GM19043 (cell line): ENCODE data around the gene PDCD5.
"Not testable (repeated sequence)": the region's sequence is repeated elsewhere in the genome, so short reads cannot be mapped to it uniquely, and the experiment has no call there.

Experiments
- ATAC-seq: cut with Tn5 transposase; IDR thresholded peaks from one replicate; pipeline ENCODE4 v1.9.1; 2021; ENCODE audit warnings: low read depth; ENCODE audit not compliant: unreplicated experiment

The PDCD5 gene, protein sequence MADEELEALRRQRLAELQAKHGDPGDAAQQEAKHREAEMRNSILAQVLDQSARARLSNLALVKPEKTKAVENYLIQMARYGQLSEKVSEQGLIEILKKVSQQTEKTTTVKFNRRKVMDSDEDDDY

GRCh38 chr19:32580901-32581704, at the start of gene PDCD5:
TSS of gene PDCD5 (plus strand) at chr19:32581190. CDS start at chr19:32581262, 72 bp downstream.
- ATAC-seq: peak; percentile 91

DNA sequence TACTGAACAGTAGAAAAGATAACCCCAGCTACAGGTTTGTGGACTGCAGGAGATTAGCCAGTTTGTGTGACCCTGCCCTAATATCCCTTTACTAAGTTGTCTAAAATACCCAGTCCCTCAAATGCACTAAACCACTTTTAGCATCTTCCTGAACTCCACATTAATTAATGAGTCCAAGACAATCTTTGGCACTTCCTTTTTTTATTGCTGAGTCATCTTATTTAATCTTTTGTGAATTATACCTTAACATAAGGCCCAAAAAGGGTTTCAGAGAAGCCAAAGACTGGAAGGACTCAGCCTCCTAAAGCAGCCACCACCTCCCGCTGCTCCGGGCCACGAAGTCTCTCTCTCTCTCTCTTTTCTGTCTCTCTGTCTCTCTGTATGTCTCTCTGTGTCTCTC, 48.8 kb upstream of the PDCD5 start:
- ATAC-seq: no peak

GRCh38 chr19:32537580-32537979, 43.4 kb upstream of the PDCD5 start:
- no peak for ATAC-seq

GRCh38 chr19:32539240-32539916, 41.6 kb upstream of the PDCD5 start:
- no peak for ATAC-seq

DNA sequence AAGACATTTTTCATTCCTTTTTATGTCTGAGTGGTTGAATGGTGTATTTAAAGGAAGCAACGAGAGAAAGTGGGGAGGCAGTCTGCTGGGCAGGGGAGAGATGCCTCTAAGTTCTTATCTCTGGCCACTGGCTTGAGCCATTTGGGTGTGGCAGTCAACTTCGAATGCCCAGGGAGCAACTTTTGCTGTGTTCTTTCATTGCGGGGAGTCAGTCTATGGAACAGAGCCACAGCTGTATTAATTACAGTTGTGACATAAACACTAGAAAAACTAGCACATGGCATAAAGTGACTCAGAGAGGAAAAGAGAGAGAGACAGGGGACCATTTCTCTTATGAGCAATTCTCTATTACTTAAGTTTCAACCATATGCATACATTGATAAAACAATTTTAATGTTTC, 40.4 kb upstream of the PDCD5 start:
- no peak for ATAC-seq

DNA sequence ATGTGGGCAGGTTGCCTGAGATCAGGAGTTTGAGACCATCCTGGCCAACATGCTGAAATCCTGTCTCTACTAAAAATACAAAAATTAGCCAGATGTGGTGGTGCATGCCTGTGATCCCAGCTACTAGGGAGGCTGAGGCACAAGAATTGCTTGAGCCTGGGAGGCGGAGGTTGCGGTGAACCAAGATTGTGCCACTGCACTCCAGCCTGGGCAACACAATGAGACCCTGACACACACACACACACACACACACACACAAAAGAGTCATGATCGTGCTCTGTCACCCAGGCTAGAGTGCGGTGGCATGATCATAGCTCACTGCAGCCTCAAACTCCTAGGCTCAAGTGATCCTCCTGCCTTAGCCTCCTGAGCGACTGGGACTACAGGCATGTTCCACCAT, 39.6 kb upstream of the PDCD5 start:
- not testable (repeated sequence) for ATAC-seq

- no peak for ATAC-seq
These were observed 38.4 kb upstream of the PDCD5 start for GRCh38 chr19:32542477-32543108.

DNA sequence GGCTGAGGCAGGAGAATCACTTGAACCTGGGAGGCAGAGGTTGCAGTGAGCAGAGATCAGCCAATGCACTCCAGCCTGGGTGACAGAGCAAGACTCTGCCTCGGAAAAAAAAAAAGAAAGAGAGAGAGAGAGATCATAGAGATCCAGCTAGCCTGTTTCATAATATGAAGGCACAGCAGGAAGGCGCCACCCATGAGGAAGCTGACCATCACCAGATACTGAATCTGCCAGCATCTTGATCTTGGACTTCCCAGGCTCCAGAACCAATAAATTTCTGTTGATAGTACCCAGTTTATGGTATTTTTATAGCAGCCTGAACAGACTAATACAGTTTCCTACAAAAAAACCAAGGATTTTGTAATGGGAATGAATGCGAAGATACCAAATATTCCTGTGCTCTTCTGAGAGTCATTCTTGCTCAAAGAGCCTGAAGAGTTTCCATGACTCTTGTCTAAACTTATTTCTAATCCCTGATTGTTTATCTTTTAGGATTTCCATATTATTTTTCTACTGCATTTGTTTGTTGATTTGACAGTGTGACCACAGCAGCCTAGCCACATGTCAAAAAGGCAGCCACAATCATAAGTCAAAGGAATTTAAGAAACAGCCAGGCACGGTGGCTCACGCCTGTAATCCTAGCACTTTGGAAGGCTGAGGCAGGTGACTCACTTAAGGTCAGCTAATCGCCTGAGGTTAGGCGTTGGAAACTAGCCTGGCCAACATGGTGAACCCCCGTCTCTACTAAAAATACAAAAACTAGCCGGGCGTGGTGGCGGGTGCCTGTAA, 37.7 kb upstream of the PDCD5 start:
- ATAC-seq: no peak

- ATAC-seq: no peak
These were observed 36.1 kb upstream of the PDCD5 start for GRCh38 chr19:32544917-32545316.

DNA sequence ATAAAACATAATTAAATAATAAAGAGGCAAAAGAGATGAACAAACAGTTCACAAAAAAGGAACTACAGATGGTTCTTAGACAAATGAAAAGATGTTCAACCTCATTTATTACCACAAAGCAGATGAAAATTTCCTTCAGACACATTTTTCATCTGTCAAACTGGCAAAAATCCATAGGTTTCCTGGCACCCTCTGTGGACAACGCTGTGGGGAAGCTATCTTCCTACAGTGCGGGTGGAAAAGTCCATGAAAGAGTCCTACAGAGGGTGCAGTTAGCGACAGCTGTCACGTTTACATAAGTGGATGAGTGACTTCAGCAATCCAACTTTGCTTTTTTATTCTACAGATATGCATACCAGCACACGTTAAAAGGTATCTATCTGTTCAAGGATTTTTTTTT, 30.3 kb upstream of the PDCD5 start:
- ATAC-seq: no peak

DNA sequence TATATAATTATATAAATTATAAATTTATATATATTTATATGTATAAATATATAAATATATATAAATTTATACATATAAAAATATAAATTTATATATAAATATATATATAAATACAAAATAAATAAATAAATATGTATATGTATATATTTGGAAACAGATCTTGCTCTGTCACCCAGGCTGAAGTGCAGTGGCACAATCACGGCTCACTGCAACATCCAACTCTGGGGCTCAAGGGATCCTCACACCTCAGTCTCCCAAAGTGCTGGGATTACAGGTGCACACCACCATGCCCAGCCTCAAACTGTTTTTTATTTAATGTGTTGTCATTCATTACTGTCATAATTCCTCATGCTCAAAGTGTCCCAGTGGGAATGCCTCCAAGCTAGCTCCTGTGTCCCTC, 25.2 kb upstream of the PDCD5 start:
- ATAC-seq: no peak

GRCh38 chr19:32558607-32559228, 22.3 kb upstream of the PDCD5 start:
- no peak for ATAC-seq

- ATAC-seq: no peak
These were observed 17.2 kb upstream of the PDCD5 start for GRCh38 chr19:32563761-32564160.

DNA sequence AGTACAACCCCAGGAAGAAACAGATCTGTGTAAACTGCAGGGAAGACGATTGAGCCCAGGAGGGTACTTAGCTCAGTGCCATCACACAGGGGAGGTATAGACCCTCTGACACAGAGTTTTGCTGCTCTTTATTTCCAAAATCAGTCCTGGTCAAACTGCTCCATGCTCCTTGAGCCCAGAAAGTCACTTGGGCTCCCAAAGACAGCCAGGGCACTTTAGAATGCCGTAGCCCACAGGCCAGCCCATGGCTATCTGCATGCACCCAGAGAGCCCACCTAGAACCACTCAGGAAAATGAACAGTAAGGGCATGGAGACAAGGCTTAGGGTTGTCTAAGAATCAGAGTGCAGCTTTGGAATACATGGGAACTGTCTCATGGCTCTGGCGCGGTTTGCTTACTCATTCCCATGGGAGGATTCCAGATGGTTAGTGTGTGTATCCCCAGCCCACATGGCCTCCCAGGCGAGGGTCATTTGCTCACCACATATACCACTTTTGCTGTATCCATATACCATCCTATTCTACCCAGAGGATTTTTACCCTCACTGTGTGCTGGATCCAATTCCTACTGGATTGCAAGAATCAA, 14.7 kb upstream of the PDCD5 start:
- no peak for ATAC-seq

- no peak for ATAC-seq
These were observed 13.5 kb upstream of the PDCD5 start for GRCh38 chr19:32567486-32567885.

GRCh38 chr19:32570081-32570785, 10.8 kb upstream of the PDCD5 start:
- ATAC-seq: no peak

DNA sequence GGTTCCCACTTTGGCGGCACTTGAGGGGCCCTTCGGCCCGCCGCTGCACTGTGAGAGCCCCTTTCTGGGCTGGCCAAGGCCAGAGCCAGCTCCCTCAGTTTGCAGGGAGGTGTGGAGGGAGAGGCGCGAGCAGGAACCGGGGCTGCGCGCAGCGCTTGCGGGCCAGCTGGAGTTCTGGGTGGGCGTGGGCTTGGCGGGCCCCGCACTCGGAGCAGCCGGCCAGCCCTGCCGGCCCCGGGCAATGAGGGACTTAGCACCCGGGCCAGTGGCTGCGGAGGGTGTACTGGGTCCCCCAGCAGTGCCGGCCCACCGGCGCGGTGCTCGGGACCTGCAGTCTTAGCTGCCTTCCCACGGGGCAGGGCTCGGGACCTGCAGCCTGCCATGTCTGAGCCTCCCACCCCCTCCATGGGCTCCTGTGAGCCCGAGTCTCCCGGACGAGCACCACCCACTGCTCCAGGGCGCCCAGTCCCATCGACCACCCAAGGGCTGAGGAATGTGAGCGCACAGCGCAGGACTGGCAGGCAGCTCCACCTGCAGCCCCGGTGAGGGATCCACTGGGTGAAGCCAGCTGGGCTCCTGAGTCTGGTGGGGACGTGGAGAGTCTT, 9.4 kb upstream of the PDCD5 start:
- ATAC-seq: not testable (repeated sequence)

- not testable (repeated sequence) for ATAC-seq
These were observed 8.1 kb upstream of the PDCD5 start for GRCh38 chr19:32572700-32573491.
